ENCODE results near the gene MACROD1. TPM values are rescaled to one million over a fixed set of nuclear protein-coding genes. Genes with fewer than 3 reads are reported as not detected.

Gene MACROD1
- total and polyA plus RNA-seq, 12 donors, result 77.6 to 497 (median 115) TPM

GRCh38 chr11:64060861-64061444 is 105.0 kb downstream of the MACROD1 start:
- TF ChIP-seq, protein P1, sequence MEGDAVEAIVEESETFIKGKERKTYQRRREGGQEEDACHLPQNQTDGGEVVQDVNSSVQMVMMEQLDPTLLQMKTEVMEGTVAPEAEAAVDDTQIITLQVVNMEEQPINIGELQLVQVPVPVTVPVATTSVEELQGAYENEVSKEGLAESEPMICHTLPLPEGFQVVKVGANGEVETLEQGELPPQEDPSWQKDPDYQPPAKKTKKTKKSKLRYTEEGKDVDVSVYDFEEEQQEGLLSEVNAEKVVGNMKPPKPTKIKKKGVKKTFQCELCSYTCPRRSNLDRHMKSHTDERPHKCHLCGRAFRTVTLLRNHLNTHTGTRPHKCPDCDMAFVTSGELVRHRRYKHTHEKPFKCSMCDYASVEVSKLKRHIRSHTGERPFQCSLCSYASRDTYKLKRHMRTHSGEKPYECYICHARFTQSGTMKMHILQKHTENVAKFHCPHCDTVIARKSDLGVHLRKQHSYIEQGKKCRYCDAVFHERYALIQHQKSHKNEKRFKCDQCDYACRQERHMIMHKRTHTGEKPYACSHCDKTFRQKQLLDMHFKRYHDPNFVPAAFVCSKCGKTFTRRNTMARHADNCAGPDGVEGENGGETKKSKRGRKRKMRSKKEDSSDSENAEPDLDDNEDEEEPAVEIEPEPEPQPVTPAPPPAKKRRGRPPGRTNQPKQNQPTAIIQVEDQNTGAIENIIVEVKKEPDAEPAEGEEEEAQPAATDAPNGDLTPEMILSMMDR (IDR thresholded peaks at IDR 0.05), result no peak
- Histone ChIP-seq H3K27me3 (peaks cover 0 to 32% (median 6%) of the 10 kb centered on the region in 7 donors), H3K27ac (no peak overlapping the region), H3K4me1 (peaks cover 9 to 64% (median 29%) of the 10 kb centered on the region in 9 donors), H3K9me3 (no peaks in the 10 kb centered on the region), H3K4me3 (peak overlapping the region in 9 of 10 donors; percentile 22 to 48 (median 44)), H3K36me3 (no peaks in the 10 kb centered on the region)
- 4 to 7% methylated on average over 42 of the region's 42 CpGs for WGBS, 2 donors
- intact Hi-C loops (cut with DNase I), result no loop called here
- ATAC-seq (peak in 2 of 8 donors; percentile 38 to 44), DNase-seq (peak; percentile 30 to 66)

DNA sequence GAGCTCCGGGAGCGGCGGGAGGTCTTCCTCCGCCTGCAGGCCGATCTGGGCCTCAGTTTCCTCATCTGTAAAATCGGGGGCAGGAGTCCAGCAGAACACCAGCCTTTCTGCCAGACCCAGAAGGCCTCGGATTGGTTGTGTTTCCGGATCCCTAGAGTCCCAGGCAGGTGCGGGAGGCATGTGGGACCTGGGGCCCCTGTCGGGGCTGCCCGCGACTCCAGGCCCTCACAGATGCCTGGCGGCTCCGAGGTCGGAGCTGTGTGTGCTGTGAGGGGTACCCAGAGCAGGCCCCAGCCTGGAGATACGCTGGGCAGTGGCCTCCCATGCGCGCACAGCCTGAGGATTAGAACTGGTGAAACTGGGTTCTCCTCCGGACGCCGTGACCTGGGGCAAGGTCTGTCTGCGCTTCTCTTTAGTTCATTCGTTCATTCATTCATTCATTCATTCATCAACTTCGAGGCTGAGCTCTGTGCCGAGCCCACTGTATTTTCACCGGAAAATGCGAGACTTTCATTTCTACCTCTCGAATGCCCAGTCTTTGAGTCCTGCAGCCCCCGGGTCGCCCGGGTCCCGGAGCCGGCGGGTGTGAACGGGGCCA is 105.6 kb downstream of the MACROD1 start:
- DNase-seq (no peak), ATAC-seq (no peak)
- TF ChIP-seq, protein P1 (IDR thresholded peaks at IDR 0.05), result no peak
- H3K4me1 ChIP-seq, result peaks cover 11 to 69% (median 35%) of the 10 kb centered on the region in 9 donors
- H3K9me3 ChIP-seq, result no peaks in the 10 kb centered on the region
- peak overlapping the region in 9 of 10 donors; percentile 22 to 48 (median 44) for H3K4me3 ChIP-seq
- H3K27me3 ChIP-seq, result peaks cover 0 to 32% (median 6%) of the 10 kb centered on the region in 7 donors
- intact Hi-C loops (cut with DNase I), result no loop called here
- 31% methylated on average over 35 of the region's 35 CpGs for WGBS, 2 donors
- no peak overlapping the region for H3K27ac ChIP-seq
- no peaks in the 10 kb centered on the region for H3K36me3 ChIP-seq

- Histone ChIP-seq H3K4me1 (peaks cover 12 to 71% (median 43%) of the 10 kb centered on the region in 9 donors), H3K36me3 (no peaks in the 10 kb centered on the region), H3K4me3 (no peak overlapping the region), H3K9me3 (no peaks in the 10 kb centered on the region), H3K27me3 (peaks cover 0 to 32% (median 6%) of the 10 kb centered on the region in 7 donors), H3K27ac (peak overlapping the region in 2 of 10 donors; percentile 44 to 78)
- intact Hi-C loops (cut with DNase I), result no loop called here
- ATAC-seq, result no peak
- TF ChIP-seq, protein P1 (IDR thresholded peaks at IDR 0.05), result no peak
- DNase-seq, result no peak
- 69 to 75% methylated on average over 24 of the region's 24 CpGs for WGBS, 2 donors
Measured at GRCh38 chr11:64059339-64060140, 106.4 kb downstream of the MACROD1 start.

DNA sequence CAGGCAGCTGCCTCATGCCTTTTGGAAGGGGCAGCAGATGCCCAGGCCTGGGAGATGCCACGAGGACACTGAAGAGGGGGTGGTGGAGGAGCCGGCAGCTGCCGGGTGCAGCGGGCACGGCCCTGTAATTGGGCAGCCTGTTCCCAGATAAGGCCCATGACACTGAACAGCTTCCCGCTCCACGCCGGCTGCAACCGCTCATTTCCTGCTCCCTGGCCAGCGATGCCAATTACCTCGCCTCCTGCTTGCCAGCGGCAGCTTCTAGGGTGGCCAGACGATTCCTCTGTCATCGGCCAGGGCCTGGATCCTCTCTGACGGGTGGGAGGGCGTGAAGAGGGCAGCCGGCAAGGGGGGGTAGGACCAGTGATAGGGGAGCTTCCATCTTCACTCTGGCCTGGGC is 107.4 kb downstream of the MACROD1 start:
- Histone ChIP-seq H3K36me3 (no peaks in the 10 kb centered on the region), H3K9me3 (no peaks in the 10 kb centered on the region), H3K4me3 (no peak overlapping the region), H3K27me3 (peaks cover 0 to 32% (median 6%) of the 10 kb centered on the region in 7 donors), H3K27ac (peak overlapping the region in 7 of 10 donors; percentile 61 to 78 (median 69)), H3K4me1 (peaks cover 12 to 73% (median 45%) of the 10 kb centered on the region in 9 donors)
- ATAC-seq (peak; percentile 64 to 90 (median 82)), DNase-seq (peak; percentile 71 to 81)
- intact Hi-C loops (cut with DNase I), result no loop called here
- TF ChIP-seq, protein P1 (IDR thresholded peaks at IDR 0.05), result no peak
- WGBS, 2 donors, result 38 to 62% methylated on average over 16 to 17 of the region's 17 CpGs
